ENCODE data around the gene IMP4. TPM values are rescaled to one million over a fixed set of nuclear protein-coding genes. Genes with fewer than 3 reads are reported as not detected.

The IMP4 gene
- polyA plus RNA-seq, 4 donors, result 52.7 to 77.7 (median 62.2) TPM

Other genes with a start within 250 kb of the IMP4 start
- not detected for gene POTEF, start 213.7 kb upstream of the IMP4 start, polyA plus RNA-seq
- gene CCDC74B, start 197.8 kb upstream of the IMP4 start, polyA plus RNA-seq, result 1 to 10 TPM in 1 of 4 donors, under 1 TPM in 1, not detected in 2; 0.81 to 1.5 TPM
- 10 to 100 TPM; 23.8 to 46.7 (median 32.6) TPM for gene SMPD4, start 161.3 kb upstream of the IMP4 start, polyA plus RNA-seq
- gene MZT2B, start 160.6 kb upstream of the IMP4 start, polyA plus RNA-seq, result 100 to 1,000 TPM; 161 to 317 (median 245) TPM
- 1 to 10 TPM in 1 of 4 donors, under 1 TPM in 1, not detected in 2; 0.12 to 2.4 TPM for gene TUBA3E, start 144.5 kb upstream of the IMP4 start, polyA plus RNA-seq
- gene PTPN18, start 13.2 kb downstream of the IMP4 start, polyA plus RNA-seq, result 100 to 1,000 TPM in 1 of 4 donors, 10 to 100 TPM in 3; 58.6 to 105 (median 66.5) TPM
- under 1 TPM in 2 of 4 donors, not detected in 2; 0.01 to 0.19 TPM for gene POTEI, start 166.4 kb downstream of the IMP4 start, polyA plus RNA-seq
- gene CFC1B, start 178.3 kb downstream of the IMP4 start, polyA plus RNA-seq, result not detected